HG03066 (cell line): ENCODE data around the gene DAAM2.

Source experiments
- ATAC-seq: cut with Tn5 transposase; IDR thresholded peaks from one replicate; pipeline ENCODE4 v1.9.1; 2021; ENCODE audit warnings: low read depth; ENCODE audit not compliant: unreplicated experiment

Gene DAAM2

GRCh38 chr6:39843305-39844020, 51.3 kb downstream of the DAAM2 start:
- no peak for ATAC-seq

- no peak for ATAC-seq
These were observed 52.7 kb downstream of the DAAM2 start for GRCh38 chr6:39844866-39845265.

GRCh38 chr6:39847221-39847620, 55.0 kb downstream of the DAAM2 start:
- no peak for ATAC-seq

- ATAC-seq, result no peak
These were observed 56.0 kb downstream of the DAAM2 start for GRCh38 chr6:39848171-39848570.

- ATAC-seq, result no peak
These were observed 57.1 kb downstream of the DAAM2 start for GRCh38 chr6:39849228-39849627.

- ATAC-seq, result no peak
These were observed 57.6 kb downstream of the DAAM2 start for GRCh38 chr6:39849764-39850163.

- ATAC-seq, result no peak
These were observed 58.6 kb downstream of the DAAM2 start for GRCh38 chr6:39850736-39851297.

GRCh38 chr6:39851331-39851730, 59.2 kb downstream of the DAAM2 start:
- ATAC-seq, result no peak

- no peak for ATAC-seq
These were observed 60.1 kb downstream of the DAAM2 start for GRCh38 chr6:39852324-39852723.

GRCh38 chr6:39853604-39854003, 61.4 kb downstream of the DAAM2 start:
- no peak for ATAC-seq

- ATAC-seq, result no peak
These were observed 63.3 kb downstream of the DAAM2 start for GRCh38 chr6:39855356-39855995.

GRCh38 chr6:39859025-39859424, 66.8 kb downstream of the DAAM2 start:
- no peak for ATAC-seq

- ATAC-seq, result no peak
These were observed 69.5 kb downstream of the DAAM2 start for GRCh38 chr6:39861663-39862062.

- ATAC-seq, result no peak
These were observed 73.1 kb downstream of the DAAM2 start for GRCh38 chr6:39865011-39865888.

- ATAC-seq, result no peak
These were observed 75.4 kb downstream of the DAAM2 start for GRCh38 chr6:39867592-39867991.

- ATAC-seq, result no peak
These were observed 78.8 kb downstream of the DAAM2 start for GRCh38 chr6:39870950-39871349.

GRCh38 chr6:39873439-39873838, 81.3 kb downstream of the DAAM2 start:
- no peak for ATAC-seq

GRCh38 chr6:39876111-39876510, 83.9 kb downstream of the DAAM2 start:
- ATAC-seq, result no peak

- no peak for ATAC-seq
These were observed 84.7 kb downstream of the DAAM2 start for GRCh38 chr6:39876826-39877225.

GRCh38 chr6:39879535-39879934, 87.4 kb downstream of the DAAM2 start:
- no peak for ATAC-seq

- ATAC-seq, result no peak
These were observed 88.4 kb downstream of the DAAM2 start for GRCh38 chr6:39880594-39880993.
